ENCODE results near the gene CCDC71. TPM values are rescaled to one million over a fixed set of nuclear protein-coding genes. Genes with fewer than 3 reads are reported as not detected.

CCDC71 gene
- total and polyA plus RNA-seq, 2 of the 13 experiments (the other 11 are each of a cell fraction or from before 2014, with no cell fraction given) = 9.7 to 14.3 TPM

DNA sequence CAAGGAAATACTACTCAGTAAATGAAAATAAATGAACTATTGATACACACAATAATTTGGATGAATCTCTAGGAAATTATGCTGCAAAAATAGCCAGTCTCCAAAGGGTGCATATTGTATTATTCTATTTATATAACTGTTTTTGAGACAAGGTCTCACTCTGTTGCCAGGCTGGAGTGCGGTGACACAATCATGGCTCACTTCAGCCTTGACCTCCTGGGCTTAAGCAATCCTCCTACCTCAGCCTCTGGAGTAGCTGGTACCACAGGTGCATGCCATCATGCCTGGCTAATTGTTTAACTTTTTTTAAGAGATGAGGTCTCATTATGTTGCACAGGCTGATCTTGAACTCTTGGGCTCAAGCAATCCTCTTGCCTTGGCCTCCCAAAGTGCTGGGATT lies 17.7 kb upstream of the CCDC71 start (continued):
- no peak for TF ChIP-seq FOXA1 (IDR thresholded peaks at IDR 0.05)
- no peak for TF ChIP-seq FOXA1 (CRISPR knock-in tag; IDR thresholded peaks at IDR 0.05)
- no peak for TF ChIP-seq ZNF570 (CRISPR knock-in tag; IDR thresholded peaks at IDR 0.05; ENCODE audit: borderline replicate concordance)
- peak; percentile 50; the same call in 1 of the 2 replicates for TF ChIP-seq ZNF644 (CRISPR knock-in tag; IDR thresholded peaks at IDR 0.05; ENCODE audit: low read depth)
- TF ChIP-seq, protein P1, sequence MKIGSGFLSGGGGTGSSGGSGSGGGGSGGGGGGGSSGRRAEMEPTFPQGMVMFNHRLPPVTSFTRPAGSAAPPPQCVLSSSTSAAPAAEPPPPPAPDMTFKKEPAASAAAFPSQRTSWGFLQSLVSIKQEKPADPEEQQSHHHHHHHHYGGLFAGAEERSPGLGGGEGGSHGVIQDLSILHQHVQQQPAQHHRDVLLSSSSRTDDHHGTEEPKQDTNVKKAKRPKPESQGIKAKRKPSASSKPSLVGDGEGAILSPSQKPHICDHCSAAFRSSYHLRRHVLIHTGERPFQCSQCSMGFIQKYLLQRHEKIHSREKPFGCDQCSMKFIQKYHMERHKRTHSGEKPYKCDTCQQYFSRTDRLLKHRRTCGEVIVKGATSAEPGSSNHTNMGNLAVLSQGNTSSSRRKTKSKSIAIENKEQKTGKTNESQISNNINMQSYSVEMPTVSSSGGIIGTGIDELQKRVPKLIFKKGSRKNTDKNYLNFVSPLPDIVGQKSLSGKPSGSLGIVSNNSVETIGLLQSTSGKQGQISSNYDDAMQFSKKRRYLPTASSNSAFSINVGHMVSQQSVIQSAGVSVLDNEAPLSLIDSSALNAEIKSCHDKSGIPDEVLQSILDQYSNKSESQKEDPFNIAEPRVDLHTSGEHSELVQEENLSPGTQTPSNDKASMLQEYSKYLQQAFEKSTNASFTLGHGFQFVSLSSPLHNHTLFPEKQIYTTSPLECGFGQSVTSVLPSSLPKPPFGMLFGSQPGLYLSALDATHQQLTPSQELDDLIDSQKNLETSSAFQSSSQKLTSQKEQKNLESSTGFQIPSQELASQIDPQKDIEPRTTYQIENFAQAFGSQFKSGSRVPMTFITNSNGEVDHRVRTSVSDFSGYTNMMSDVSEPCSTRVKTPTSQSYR (CRISPR knock-in tag; IDR thresholded peaks at IDR 0.05; ENCODE audit: borderline replicate concordance) = no peak
- no peak for TF ChIP-seq ZNF235 (CRISPR knock-in tag; IDR thresholded peaks at IDR 0.05; ENCODE audit: borderline replicate concordance)
- peak; percentile 30; the same call in 1 of the 2 replicates for TF ChIP-seq HDAC1 (CRISPR knock-in tag; IDR thresholded peaks at IDR 0.05)
- no peak for TF ChIP-seq TBP (CRISPR knock-in tag; IDR thresholded peaks at IDR 0.05)
- TF ChIP-seq CBX5 (CRISPR knock-in tag; IDR thresholded peaks at IDR 0.05; ENCODE audit: borderline replicate concordance) = 0 out of 2 replicates have a peak, but pooled peaks have one; percentile 28
- peak; percentile 19; the same call in 1 of the 2 replicates for TF ChIP-seq ZMYM3 (CRISPR knock-in tag; IDR thresholded peaks at IDR 0.05)
- TF ChIP-seq, protein P2, sequence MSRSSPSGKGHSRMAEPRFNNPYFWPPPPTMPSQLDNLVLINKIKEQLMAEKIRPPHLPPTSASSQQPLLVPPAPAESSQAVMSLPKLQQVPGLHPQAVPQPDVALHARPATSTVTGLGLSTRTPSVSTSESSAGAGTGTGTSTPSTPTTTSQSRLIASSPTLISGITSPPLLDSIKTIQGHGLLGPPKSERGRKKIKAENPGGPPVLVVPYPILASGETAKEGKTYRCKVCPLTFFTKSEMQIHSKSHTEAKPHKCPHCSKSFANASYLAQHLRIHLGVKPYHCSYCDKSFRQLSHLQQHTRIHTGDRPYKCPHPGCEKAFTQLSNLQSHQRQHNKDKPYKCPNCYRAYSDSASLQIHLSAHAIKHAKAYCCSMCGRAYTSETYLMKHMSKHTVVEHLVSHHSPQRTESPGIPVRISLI (CRISPR knock-in tag; IDR thresholded peaks at IDR 0.05; ENCODE audit: borderline replicate concordance) = no peak; the same call in 1 of the 2 replicates
- TF ChIP-seq ELF3 (CRISPR knock-in tag; IDR thresholded peaks at IDR 0.05) = no peak
- TF ChIP-seq MXI1 (IDR thresholded peaks at IDR 0.05; ENCODE audit: borderline replicate concordance, low read depth, low read length) = no peak
- TF ChIP-seq NFE2L2 (IDR thresholded peaks at IDR 0.05; ENCODE audit: low read length) = no peak
- TF ChIP-seq, protein P3, sequence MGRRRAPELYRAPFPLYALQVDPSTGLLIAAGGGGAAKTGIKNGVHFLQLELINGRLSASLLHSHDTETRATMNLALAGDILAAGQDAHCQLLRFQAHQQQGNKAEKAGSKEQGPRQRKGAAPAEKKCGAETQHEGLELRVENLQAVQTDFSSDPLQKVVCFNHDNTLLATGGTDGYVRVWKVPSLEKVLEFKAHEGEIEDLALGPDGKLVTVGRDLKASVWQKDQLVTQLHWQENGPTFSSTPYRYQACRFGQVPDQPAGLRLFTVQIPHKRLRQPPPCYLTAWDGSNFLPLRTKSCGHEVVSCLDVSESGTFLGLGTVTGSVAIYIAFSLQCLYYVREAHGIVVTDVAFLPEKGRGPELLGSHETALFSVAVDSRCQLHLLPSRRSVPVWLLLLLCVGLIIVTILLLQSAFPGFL (CRISPR knock-in tag; IDR thresholded peaks at IDR 0.05) = no peak
- no peak for TF ChIP-seq TCF7 (IDR thresholded peaks at IDR 0.05; ENCODE audit: low read depth)
- no peak for TF ChIP-seq CHD2 (IDR thresholded peaks at IDR 0.05; ENCODE audit: low read depth, low read length)
- TF ChIP-seq, protein P4, sequence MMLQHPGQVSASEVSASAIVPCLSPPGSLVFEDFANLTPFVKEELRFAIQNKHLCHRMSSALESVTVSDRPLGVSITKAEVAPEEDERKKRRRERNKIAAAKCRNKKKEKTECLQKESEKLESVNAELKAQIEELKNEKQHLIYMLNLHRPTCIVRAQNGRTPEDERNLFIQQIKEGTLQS (CRISPR knock-in tag; IDR thresholded peaks at IDR 0.05) = no peak
- TF ChIP-seq ZFP1 (CRISPR knock-in tag; IDR thresholded peaks at IDR 0.05) = peak; percentile 29; the same call in 1 of the 2 replicates
- no peak for TF ChIP-seq ETV5 (CRISPR knock-in tag; IDR thresholded peaks at IDR 0.05; ENCODE audit: borderline replicate concordance)
- TF ChIP-seq, protein P5, sequence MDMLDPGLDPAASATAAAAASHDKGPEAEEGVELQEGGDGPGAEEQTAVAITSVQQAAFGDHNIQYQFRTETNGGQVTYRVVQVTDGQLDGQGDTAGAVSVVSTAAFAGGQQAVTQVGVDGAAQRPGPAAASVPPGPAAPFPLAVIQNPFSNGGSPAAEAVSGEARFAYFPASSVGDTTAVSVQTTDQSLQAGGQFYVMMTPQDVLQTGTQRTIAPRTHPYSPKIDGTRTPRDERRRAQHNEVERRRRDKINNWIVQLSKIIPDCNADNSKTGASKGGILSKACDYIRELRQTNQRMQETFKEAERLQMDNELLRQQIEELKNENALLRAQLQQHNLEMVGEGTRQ (IDR thresholded peaks at IDR 0.05; ENCODE audit: low read depth, low read length) = no peak
- TF ChIP-seq, protein P5 (CRISPR knock-in tag; IDR thresholded peaks at IDR 0.05; ENCODE audit: borderline replicate concordance) = no peak
- no peak for TF ChIP-seq TAF1 (CRISPR knock-in tag; IDR thresholded peaks at IDR 0.05)

All from HepG2 (cell line).